Upper lobe of right lung (tissue), 1 donor: ENCODE measurements around the gene FLAD1. TPM values are rescaled to one million over a fixed set of nuclear protein-coding genes. Genes with fewer than 3 reads are reported as not detected.
A peak's percentile ranks its signal among the peaks of the same experiment; 100 is the strongest.

Experiments used
- ATAC-seq: fragments of 200-7000 bp; cut with Tn5 transposase; one replicate; pipeline ENCODE4 v1.9.1; 2020; ENCODE audit warnings: mild to moderate bottlenecking, moderate library complexity
- DNase-seq: peaks from one replicate; pipeline ENCODE4 v3.0.0-alpha.2; 2020
- H3K27ac ChIP-seq: fragments of 200-600 bp; one replicate; pipeline ENCODE4 v1.8.0; 2022
- H3K27me3 ChIP-seq: fragments of 200-600 bp; one replicate; pipeline ENCODE4 v1.8.0; 2022; ENCODE audit warnings: mild to moderate bottlenecking
- H3K36me3 ChIP-seq: fragments of 200-600 bp; one replicate; pipeline ENCODE4 v1.8.0; 2022
- H3K4me1 ChIP-seq: fragments of 200-600 bp; one replicate; pipeline ENCODE4 v1.8.0; 2022
- H3K4me3 ChIP-seq: fragments of 200-600 bp; one replicate; pipeline ENCODE4 v1.8.0; 2022; ENCODE audit warnings: mild to moderate bottlenecking
- H3K9me3 ChIP-seq: fragments of 200-600 bp; one replicate; pipeline ENCODE4 v1.8.0; 2022
- CTCF ChIP-seq: fragments of 200-600 bp; IDR thresholded peaks from one replicate; pipeline ENCODE4 v1.8.0; 2022; ENCODE audit warnings: antibody characterized with exemption
- intact Hi-C: fragments of 100-400 bp; cut with DNase I; formaldehyde crosslinking; loops from one replicate; pipeline ENCODE4 v1.11.0; 2022
- total RNA-seq: library from RNA; stranded (reverse); fragmentation: NEBNext Ultra II Directional; extraction: Animal tissue kit (Norgen Biotek cat#: 25700); gene quantifications from one replicate; pipeline ENCODE4 v1.2.1, GENCODE V29; 2021
- donor health status: DM: no; HTN: yes; CAD: no; lungs with severe emphysema.

The FLAD1 gene
- total RNA-seq, 1 donor from 2014 or later = 29.0 TPM

- H3K4me1 ChIP-seq = peaks cover 30% of the 10 kb centered on the region
- H3K36me3 ChIP-seq = no peaks in the 10 kb centered on the region
- DNase-seq (peak; percentile 96), ATAC-seq (peak; percentile 82)
- H3K4me3 ChIP-seq = peak overlapping the region; percentile 71
- peak overlapping the region; percentile 99 for H3K27ac ChIP-seq
- TF ChIP-seq CTCF = peak; percentile 29
- intact Hi-C loops = no loop called here
- H3K9me3 ChIP-seq = no peaks in the 10 kb centered on the region
- no peaks in the 10 kb centered on the region for H3K27me3 ChIP-seq
Observed at GRCh38 chr1:154937085-154937987, 45.8 kb upstream of the FLAD1 start.

DNA sequence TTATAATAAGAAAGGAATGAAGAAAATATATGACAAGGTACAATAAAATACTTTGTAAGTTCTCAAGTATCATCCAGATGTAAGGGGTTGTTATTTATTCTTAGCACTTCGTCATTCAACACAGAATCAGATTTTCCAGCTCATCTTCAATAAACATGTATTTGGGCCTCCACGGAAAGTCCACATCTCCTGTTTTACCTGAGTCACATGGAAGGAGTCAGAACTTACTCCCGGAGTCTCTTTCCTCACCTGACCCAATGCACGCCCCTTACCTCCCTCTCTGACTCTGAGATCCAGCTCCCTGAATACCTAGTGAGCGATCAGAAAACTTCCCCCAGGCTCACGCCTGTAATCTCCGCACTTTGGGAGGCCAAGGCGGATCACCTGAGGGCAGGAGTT, 45.2 kb upstream of the FLAD1 start:
- DNase-seq = no peak
- ATAC-seq = no peak
- no peaks in the 10 kb centered on the region for H3K27me3 ChIP-seq
- H3K4me1 ChIP-seq = peaks cover 36% of the 10 kb centered on the region
- H3K4me3 ChIP-seq = peak overlapping the region; percentile 71
- TF ChIP-seq CTCF = no peak
- no peaks in the 10 kb centered on the region for H3K9me3 ChIP-seq
- H3K27ac ChIP-seq = peak overlapping the region; percentile 99
- no peaks in the 10 kb centered on the region for H3K36me3 ChIP-seq
- intact Hi-C loops = no loop called here

- ATAC-seq (no peak), DNase-seq (no peak)
- no peak for TF ChIP-seq CTCF
- Histone ChIP-seq H3K4me3 (no peak overlapping the region), H3K4me1 (peaks cover 41% of the 10 kb centered on the region), H3K27ac (peak overlapping the region; percentile 99), H3K36me3 (no peaks in the 10 kb centered on the region), H3K27me3 (no peaks in the 10 kb centered on the region), H3K9me3 (no peaks in the 10 kb centered on the region)
- intact Hi-C loops = no loop called here
Observed at GRCh38 chr1:154938604-154939399, 44.3 kb upstream of the FLAD1 start.

- intact Hi-C loops = no loop called here
- Histone ChIP-seq H3K27ac (no peak overlapping the region), H3K36me3 (peaks cover 4% of the 10 kb centered on the region), H3K9me3 (no peaks in the 10 kb centered on the region), H3K4me1 (peaks cover 46% of the 10 kb centered on the region), H3K27me3 (no peaks in the 10 kb centered on the region), H3K4me3 (no peak overlapping the region)
- no peak for ATAC-seq
- no peak for DNase-seq
- TF ChIP-seq CTCF = no peak
Observed at GRCh38 chr1:154940213-154940560, 43.0 kb upstream of the FLAD1 start.

DNA sequence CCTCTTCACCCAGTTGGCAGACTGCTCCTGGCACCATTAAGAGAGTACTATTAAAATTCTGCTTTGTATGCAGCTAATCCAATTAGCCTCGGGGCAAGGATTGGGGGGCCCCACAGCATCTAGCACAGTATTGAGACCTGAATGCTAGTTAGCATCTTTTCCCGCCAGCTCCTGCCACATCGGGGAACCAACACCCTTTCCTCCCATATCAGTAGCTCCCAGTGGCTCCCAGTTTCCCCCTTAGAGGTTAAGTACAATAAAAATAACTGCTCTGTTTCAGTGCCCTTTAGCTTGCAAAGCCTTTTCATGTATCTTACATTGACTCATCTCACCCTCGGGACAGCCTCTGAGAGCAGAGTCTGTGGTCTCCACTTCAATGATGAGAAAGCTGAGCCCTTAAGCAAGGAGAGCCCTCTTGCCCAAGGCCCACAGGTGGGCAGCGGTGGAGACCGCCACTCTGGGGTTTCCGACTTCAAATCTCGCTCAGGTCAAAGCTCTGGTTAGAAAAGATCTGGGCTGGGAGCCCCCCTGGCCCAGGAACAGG, 42.4 kb upstream of the FLAD1 start:
- H3K36me3 ChIP-seq = peaks cover 10% of the 10 kb centered on the region
- H3K9me3 ChIP-seq = no peaks in the 10 kb centered on the region
- H3K27ac ChIP-seq = no peak overlapping the region
- no peak overlapping the region for H3K4me3 ChIP-seq
- intact Hi-C loops = no loop called here
- DNase-seq (no peak), ATAC-seq (no peak)
- H3K27me3 ChIP-seq = no peaks in the 10 kb centered on the region
- TF ChIP-seq CTCF = no peak
- peaks cover 41% of the 10 kb centered on the region for H3K4me1 ChIP-seq
